Progenitor cell of endocrine pancreas (in vitro differentiated cells): ENCODE data around the gene ZNF521. TPM values are rescaled to one million over a fixed set of nuclear protein-coding genes. Genes with fewer than 3 reads are reported as not detected.

Experiments
- DNase-seq: peaks from one replicate; pipeline ENCODE4 v3.0.0; 2021; ENCODE audit warnings: low spot score; ENCODE audit not compliant: unreplicated experiment
- H3K27ac Mint-ChIP-seq: 2 replicates; pipeline ENCODE4 v1.8.0; 2021; ENCODE audit warnings: mild to moderate bottlenecking, moderate library complexity, mixed read lengths
- H3K27me3 Mint-ChIP-seq: 2 replicates; pipeline ENCODE4 v1.8.0; 2021; ENCODE audit warnings: mixed read lengths
- H3K36me3 Mint-ChIP-seq: 2 replicates; pipeline ENCODE4 v1.8.0; 2022; ENCODE audit warnings: mixed read lengths; ENCODE audit not compliant: insufficient read depth
- H3K4me1 Mint-ChIP-seq: 2 replicates; pipeline ENCODE4 v1.8.0; 2021; ENCODE audit warnings: low read depth, mixed read lengths
- H3K4me3 Mint-ChIP-seq: 2 replicates; pipeline ENCODE4 v1.8.0; 2021; ENCODE audit warnings: low read depth, mild to moderate bottlenecking, moderate library complexity, mixed read lengths
- H3K9me3 Mint-ChIP-seq: 2 replicates; pipeline ENCODE4 v1.8.0; 2021; ENCODE audit warnings: low read depth, mixed read lengths
- CTCF ChIP-seq: fragments of 200-600 bp; sonication (generic); IDR thresholded peaks from one replicate; pipeline ENCODE4 v1.5.0; 2021; ENCODE audit warnings: antibody characterized with exemption, mild to moderate bottlenecking; ENCODE audit not compliant: unreplicated experiment
- total RNA-seq: library from RNA; stranded (reverse); gene quantifications from 2 replicates; pipeline ENCODE4 v1.2.1, GENCODE V29; 2021

ZNF521 gene
- total RNA-seq, 1 donor from 2014 or later = 39.1 TPM

DNA sequence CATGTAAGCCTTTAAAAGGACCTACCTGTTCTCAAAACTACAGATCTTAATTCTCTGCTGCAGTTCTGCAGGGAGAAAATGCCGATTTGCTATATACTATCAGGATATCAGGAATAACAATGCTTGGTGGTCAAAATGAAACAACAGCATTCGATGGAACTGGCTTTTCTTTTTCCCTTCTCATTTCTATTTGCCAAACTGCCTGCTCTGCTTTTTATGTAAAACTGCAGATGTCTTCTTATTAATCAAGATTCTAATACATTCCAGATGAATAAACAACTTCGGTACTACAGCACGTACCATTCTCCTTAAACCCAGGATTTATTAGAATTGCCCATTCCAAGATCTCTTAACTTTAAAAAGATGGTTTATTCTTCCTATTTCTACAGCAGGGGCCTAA lies 100.9 kb downstream of the ZNF521 start:
- Mint-ChIP-seq H3K9me3 (no peaks in the 10 kb centered on the region), H3K36me3 (no peaks in the 10 kb centered on the region), H3K27me3 (peaks cover 63% of the 10 kb centered on the region), H3K27ac (no peak overlapping the region), H3K4me1 (peaks cover 22% of the 10 kb centered on the region), H3K4me3 (no peak overlapping the region)
- no peak for DNase-seq
- TF ChIP-seq CTCF = no peak

GRCh38 chr18:25250474-25250851 lies 101.5 kb downstream of the ZNF521 start:
- no peak overlapping the region for H3K4me3 Mint-ChIP-seq
- no peaks in the 10 kb centered on the region for H3K36me3 Mint-ChIP-seq
- peaks cover 22% of the 10 kb centered on the region for H3K4me1 Mint-ChIP-seq
- no peak for TF ChIP-seq CTCF
- H3K27me3 Mint-ChIP-seq = peaks cover 66% of the 10 kb centered on the region
- no peak overlapping the region for H3K27ac Mint-ChIP-seq
- H3K9me3 Mint-ChIP-seq = no peaks in the 10 kb centered on the region
- no peak for DNase-seq

GRCh38 chr18:25248755-25249154 lies 103.2 kb downstream of the ZNF521 start:
- Mint-ChIP-seq H3K27ac (no peak overlapping the region), H3K36me3 (no peaks in the 10 kb centered on the region), H3K27me3 (peaks cover 70% of the 10 kb centered on the region), H3K9me3 (no peaks in the 10 kb centered on the region), H3K4me1 (peaks cover 22% of the 10 kb centered on the region), H3K4me3 (no peak overlapping the region)
- no peak for DNase-seq
- TF ChIP-seq CTCF = no peak

GRCh38 chr18:25247725-25248124 lies 104.2 kb downstream of the ZNF521 start:
- H3K9me3 Mint-ChIP-seq = no peaks in the 10 kb centered on the region
- H3K27ac Mint-ChIP-seq = no peak overlapping the region
- H3K27me3 Mint-ChIP-seq = peaks cover 73% of the 10 kb centered on the region
- H3K4me1 Mint-ChIP-seq = peaks cover 22% of the 10 kb centered on the region
- no peak for TF ChIP-seq CTCF
- H3K36me3 Mint-ChIP-seq = peaks cover 2% of the 10 kb centered on the region
- H3K4me3 Mint-ChIP-seq = no peak overlapping the region
- no peak for DNase-seq

- H3K36me3 Mint-ChIP-seq = peaks cover 2% of the 10 kb centered on the region
- DNase-seq = no peak
- TF ChIP-seq CTCF = no peak
- no peaks in the 10 kb centered on the region for H3K9me3 Mint-ChIP-seq
- peaks cover 19% of the 10 kb centered on the region for H3K4me1 Mint-ChIP-seq
- H3K27me3 Mint-ChIP-seq = peaks cover 68% of the 10 kb centered on the region
- no peak overlapping the region for H3K27ac Mint-ChIP-seq
- no peak overlapping the region for H3K4me3 Mint-ChIP-seq
These were observed 106.9 kb downstream of the ZNF521 start for GRCh38 chr18:25244924-25245698.
